ENCODE data around the gene PLA1A. TPM values are rescaled to one million over a fixed set of nuclear protein-coding genes. Genes with fewer than 3 reads are reported as not detected.
"Not testable (repeated sequence)": the region's sequence is repeated elsewhere in the genome, so short reads cannot be mapped to it uniquely, and the experiment has no call there.

The PLA1A gene
- total RNA-seq, 6 experiments from 2014 or later: 9.9 to 30.2 (median 15.9) TPM

- no peaks in the 10 kb centered on the region for H3K27me3 ChIP-seq
- no peak for DNase-seq
- WGBS (ENCODE audit: insufficient coverage, low coverage, low lambda C conversion rate, missing lambda C conversion rate): 76% methylated on average over 5 of the region's 5 CpGs
- H3K4me3 ChIP-seq: peak overlapping the region in 1 of 3 donors; percentile 81
- H3K27ac ChIP-seq: no peak overlapping the region
- peaks cover 0 to 34% (median 6%) of the 10 kb centered on the region in 4 donors for H3K36me3 ChIP-seq
- TF ChIP-seq CTCF (IDR thresholded peaks at IDR 0.05) (no peak), POLR2A (IDR thresholded peaks at IDR 0.05) (no peak)
- no peaks in the 10 kb centered on the region for H3K9me3 ChIP-seq
- ATAC-seq: no peak
- peaks cover 0 to 10% (median 4%) of the 10 kb centered on the region in 4 donors for H3K4me1 ChIP-seq
- intact Hi-C loops (cut with DNase I): no loop called here
Observed at GRCh38 chr3:119675188-119675874, 77.6 kb downstream of the PLA1A start.

DNA sequence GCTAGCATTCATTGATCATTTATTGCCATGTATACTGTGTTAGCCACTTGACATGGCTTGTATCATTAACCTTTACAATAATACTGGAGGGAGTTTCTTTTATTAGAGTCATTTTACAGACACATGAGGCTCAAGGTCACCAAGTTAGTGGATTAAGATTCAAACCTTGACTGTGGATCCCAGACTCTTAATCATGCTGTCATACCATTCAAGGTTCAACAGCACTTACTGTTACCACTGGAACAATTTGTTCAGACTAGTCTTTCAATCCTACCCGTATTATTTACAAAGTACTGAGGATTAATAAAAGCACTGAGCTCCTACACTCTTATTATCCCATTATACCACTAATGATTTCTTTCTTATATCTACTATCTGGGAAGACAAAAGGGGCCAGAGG lies 78.3 kb downstream of the PLA1A start:
- DNase-seq (no peak), ATAC-seq (no peak)
- WGBS (ENCODE audit: insufficient coverage, low coverage, low lambda C conversion rate, missing lambda C conversion rate): 43% methylated on average over 1 of the region's 1 CpG
- H3K4me3 ChIP-seq: peak overlapping the region; percentile 76 to 81 (median 81)
- no peak for TF ChIP-seq POLR2A (IDR thresholded peaks at IDR 0.05)
- peak overlapping the region in 2 of 3 donors; percentile 89 to 96 for H3K27ac ChIP-seq
- no peaks in the 10 kb centered on the region for H3K27me3 ChIP-seq
- H3K36me3 ChIP-seq: peaks cover 0 to 30% (median 6%) of the 10 kb centered on the region in 4 donors
- peaks cover 0 to 10% (median 4%) of the 10 kb centered on the region in 4 donors for H3K4me1 ChIP-seq
- no peaks in the 10 kb centered on the region for H3K9me3 ChIP-seq
- intact Hi-C loops (cut with DNase I): no loop called here

DNA sequence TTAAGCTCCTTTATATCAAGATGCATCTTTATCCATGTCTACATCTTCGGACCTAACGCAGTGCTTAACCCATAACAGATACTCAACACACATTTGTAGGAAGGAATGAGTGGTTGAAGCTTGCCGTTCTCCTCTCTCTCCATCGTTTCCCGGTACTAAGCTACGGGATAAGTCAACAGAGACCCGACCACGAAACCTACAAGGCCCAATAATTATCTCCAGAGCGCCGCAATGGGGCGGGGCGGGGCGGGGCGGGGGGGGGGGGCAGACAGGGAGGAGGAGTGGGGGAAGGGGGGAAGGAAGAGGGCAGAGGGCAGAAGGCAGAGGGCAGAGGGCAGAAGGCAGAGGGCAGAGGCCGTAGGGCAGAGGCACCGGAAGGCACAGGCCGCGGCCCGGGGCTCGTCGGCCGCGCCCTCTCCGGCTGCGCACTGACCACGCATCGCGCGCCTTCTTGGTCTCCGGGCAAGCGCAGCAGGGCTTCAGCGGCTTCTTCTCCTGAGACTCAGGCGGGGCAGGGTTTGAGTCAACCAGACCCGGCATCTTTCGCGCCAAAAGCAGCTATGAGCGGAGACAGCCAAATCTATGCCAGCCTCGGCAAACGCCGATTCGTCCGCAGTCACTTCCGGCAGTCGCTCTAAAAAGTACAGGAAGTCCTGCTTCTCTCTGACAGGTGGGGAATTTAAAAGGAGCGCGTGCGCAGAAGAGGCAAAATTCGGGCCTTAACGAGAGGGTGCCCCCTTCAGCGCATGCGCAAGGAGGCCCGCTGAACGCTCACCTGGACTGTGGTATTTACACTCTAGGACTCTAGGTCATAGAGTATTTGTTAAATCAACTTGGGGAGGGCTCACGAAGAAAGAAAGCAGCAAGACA lies 79.3 kb downstream of the PLA1A start, which contains the start of gene COX17:
COX17 (minus strand) TSS at position 636 of the 870 bp plus-strand sequence; CDS start at position 540, 96 bp downstream.
- DNase-seq (peak; percentile 95 to 98 (median 97)), ATAC-seq (peak; percentile 97 to 99 (median 98))
- Histone ChIP-seq H3K4me3 (peak within 1 kb of the TSS; percentile 76 to 81 (median 81)), H3K36me3 (peaks cover 0 to 23% (median 6%) of the 10 kb centered on the region in 4 donors), H3K9me3 (no peaks in the 10 kb centered on the region), H3K27me3 (no peaks in the 10 kb centered on the region), H3K27ac (peak within 1 kb of the TSS; percentile 89 to 96 (median 92)), H3K4me1 (peaks cover 0 to 10% (median 4%) of the 10 kb centered on the region in 4 donors)
- TF ChIP-seq POLR2A (IDR thresholded peaks at IDR 0.05) (peak; percentile 87), CTCF (IDR thresholded peaks at IDR 0.05) (no peak)
- intact Hi-C loops (cut with DNase I): no loop called here
- under 1% methylated on average over 36 of the region's 54 CpGs for WGBS (ENCODE audit: insufficient coverage, low coverage, low lambda C conversion rate, missing lambda C conversion rate)

- Histone ChIP-seq H3K27me3 (no peaks in the 10 kb centered on the region), H3K4me3 (peak overlapping the region; percentile 76 to 81 (median 81)), H3K4me1 (peaks cover 0 to 10% (median 4%) of the 10 kb centered on the region in 4 donors), H3K9me3 (no peaks in the 10 kb centered on the region), H3K36me3 (peaks cover 0 to 23% (median 5%) of the 10 kb centered on the region in 4 donors), H3K27ac (peak overlapping the region; percentile 89 to 96 (median 92))
- ATAC-seq (no peak), DNase-seq (no peak)
- intact Hi-C loops (cut with DNase I): no loop called here
- WGBS (ENCODE audit: insufficient coverage, low coverage, low lambda C conversion rate, missing lambda C conversion rate): 5% methylated on average over 6 of the region's 6 CpGs
- TF ChIP-seq CTCF (IDR thresholded peaks at IDR 0.05): no peak
- TF ChIP-seq POLR2A (IDR thresholded peaks at IDR 0.05): no peak
Observed at GRCh38 chr3:119677641-119677934, 79.9 kb downstream of the PLA1A start.

DNA sequence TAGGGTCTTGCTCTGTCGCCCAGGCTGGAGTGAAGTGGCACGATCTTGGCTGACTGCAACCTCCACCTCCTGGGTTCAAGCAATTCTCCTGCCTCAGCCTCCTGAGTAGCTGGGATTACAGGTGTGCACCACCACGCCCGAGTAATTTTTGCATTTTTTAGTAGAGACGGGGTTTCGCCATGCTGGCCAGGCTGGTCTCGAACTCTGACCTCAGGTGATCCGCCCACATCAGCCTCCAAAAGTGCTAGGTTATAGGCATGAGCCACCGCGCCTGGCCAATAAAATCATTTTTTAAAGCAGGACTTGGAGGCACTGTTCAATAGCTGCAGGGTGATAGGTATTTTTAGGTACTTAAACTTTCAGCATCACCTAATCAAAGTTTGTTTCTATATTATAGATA lies 80.5 kb downstream of the PLA1A start:
- Histone ChIP-seq H3K36me3 (peaks cover 0 to 17% (median 2%) of the 10 kb centered on the region in 4 donors), H3K4me3 (peak overlapping the region in 1 of 3 donors; percentile 81)
- 90% methylated on average over 7 of the region's 10 CpGs for WGBS (ENCODE audit: insufficient coverage, low coverage, low lambda C conversion rate, missing lambda C conversion rate)
- ATAC-seq; H3K27me3 ChIP-seq; intact Hi-C loops (cut with DNase I); H3K9me3 ChIP-seq; H3K27ac ChIP-seq; H3K4me1 ChIP-seq; DNase-seq: not testable (repeated sequence)

Other genes with a start within 250 kb of the PLA1A start
- gene TMEM39A, start 134.3 kb upstream of the PLA1A start, total RNA-seq: 10 to 100 TPM; 14.9 to 34.6 (median 20.9) TPM
- gene POGLUT1, start 128.9 kb upstream of the PLA1A start, total RNA-seq: 1 to 10 TPM; 5.8 to 8.0 (median 7.4) TPM
- gene TIMMDC1, start 99.3 kb upstream of the PLA1A start, total RNA-seq: 10 to 100 TPM; 16.4 to 63.5 (median 42.8) TPM
- gene CD80, start 38.3 kb upstream of the PLA1A start, total RNA-seq: 1 to 10 TPM in 2 of 6 experiments, under 1 TPM in 4; 0.26 to 1.3 (median 0.51) TPM
- gene ADPRH, start 18.4 kb upstream of the PLA1A start, total RNA-seq: 1 to 10 TPM; 2.5 to 3.8 (median 2.8) TPM
- gene POPDC2, start 62.7 kb downstream of the PLA1A start, total RNA-seq: under 1 TPM; 0.43 to 0.92 (median 0.68) TPM
- 10 to 100 TPM; 23.9 to 40.8 (median 33.0) TPM for gene COX17, start 79.5 kb downstream of the PLA1A start, total RNA-seq
- gene CFAP91, start 105.1 kb downstream of the PLA1A start, total RNA-seq: 1 to 10 TPM in 3 of 6 experiments, under 1 TPM in 3; 0.09 to 5.7 (median 1.1) TPM
- gene NR1I2, start 184.2 kb downstream of the PLA1A start, total RNA-seq: 100 to 1,000 TPM in 3 of 6 experiments, 10 to 100 TPM in 3; 24.9 to 188 (median 91.4) TPM